ENCODE data around the gene DOCK6. TPM values are rescaled to one million over a fixed set of nuclear protein-coding genes. Genes with fewer than 3 reads are reported as not detected.

DOCK6 gene
- total RNA-seq, 2 experiments from 2014 or later: 6.1 to 7.1 TPM

DNA sequence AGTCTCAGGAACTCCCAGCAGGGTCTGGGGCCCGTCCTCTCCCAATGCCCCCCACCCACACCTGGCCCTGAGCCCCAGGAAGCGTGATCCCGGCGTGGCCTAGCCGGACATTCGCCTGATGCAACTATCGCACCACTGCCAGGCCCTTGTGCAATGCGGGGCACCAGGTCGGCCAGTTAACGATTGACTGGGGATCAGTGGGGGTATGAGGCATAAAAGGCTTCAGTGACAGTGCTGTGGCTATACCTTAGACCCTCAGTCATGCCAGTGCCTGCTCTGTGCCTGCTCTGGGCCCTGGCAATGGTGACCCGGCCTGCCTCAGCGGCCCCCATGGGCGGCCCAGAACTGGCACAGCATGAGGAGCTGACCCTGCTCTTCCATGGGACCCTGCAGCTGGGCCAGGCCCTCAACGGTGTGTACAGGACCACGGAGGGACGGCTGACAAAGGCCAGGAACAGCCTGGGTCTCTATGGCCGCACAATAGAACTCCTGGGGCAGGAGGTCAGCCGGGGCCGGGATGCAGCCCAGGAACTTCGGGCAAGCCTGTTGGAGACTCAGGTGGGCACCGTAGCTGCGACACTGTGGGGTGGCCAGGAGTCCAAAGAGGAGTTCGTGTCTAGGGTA lies 22.8 kb downstream of the DOCK6 start, which contains the start of gene ANGPTL8:
ANGPTL8 (plus strand) TSS at position 243 of the 624 bp plus-strand sequence; CDS start at position 262, 19 bp downstream.
- CTCF ChIA-PET: no interaction called here
- H3K36me3 Mint-ChIP-seq (ENCODE audit: low read depth): no peaks in the 10 kb centered on the region
- H3K4me1 Mint-ChIP-seq (ENCODE audit: low read depth): peaks cover 5% of the 10 kb centered on the region
- no peak for DNase-seq
- H3K27ac Mint-ChIP-seq: no peak within 1 kb of the TSS
- H3K9me3 Mint-ChIP-seq: peaks cover 9% of the 10 kb centered on the region
- H3K27me3 Mint-ChIP-seq (ENCODE audit: low read depth): peaks cover 9% of the 10 kb centered on the region
- no peak within 1 kb of the TSS for H3K4me3 Mint-ChIP-seq
- intact Hi-C loops (cut with micrococcal nuclease): no loop called here

DNA sequence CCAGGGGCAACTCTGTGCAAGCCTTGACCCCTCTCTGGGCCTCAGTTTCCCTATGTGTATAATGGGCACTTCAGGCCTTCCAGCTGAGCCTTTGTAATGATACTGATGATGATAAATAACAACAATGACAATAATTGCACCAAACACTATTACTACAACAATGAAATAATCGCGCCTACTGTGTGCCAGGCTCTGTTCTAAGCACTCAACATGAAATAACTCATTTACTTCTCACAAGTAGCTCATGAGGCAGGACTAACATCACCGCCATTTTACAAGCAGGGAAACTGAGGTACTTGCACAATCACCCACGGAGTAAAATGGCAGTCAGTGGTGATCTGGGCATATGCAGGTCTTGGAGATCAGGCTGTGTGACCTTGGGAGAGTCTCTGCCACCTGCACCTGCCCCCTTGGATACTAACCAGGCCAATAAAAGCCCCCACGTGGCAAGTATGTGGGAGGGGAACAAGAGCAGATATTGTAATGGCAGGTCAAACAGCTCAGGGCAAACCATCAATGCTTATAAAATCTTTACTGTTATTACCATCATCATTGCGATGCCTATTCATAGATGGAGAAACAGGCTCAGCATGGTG lies 23.4 kb downstream of the DOCK6 start:
- intact Hi-C loops (cut with micrococcal nuclease): no loop called here
- Mint-ChIP-seq H3K27me3 (ENCODE audit: low read depth) (peaks cover 9% of the 10 kb centered on the region), H3K27ac (no peak overlapping the region), H3K4me3 (no peak overlapping the region), H3K9me3 (peaks cover 9% of the 10 kb centered on the region), H3K36me3 (ENCODE audit: low read depth) (no peaks in the 10 kb centered on the region), H3K4me1 (ENCODE audit: low read depth) (peaks cover 5% of the 10 kb centered on the region)
- DNase-seq: no peak
- CTCF ChIA-PET: interaction anchor here (1.0 kb wide), 1 partner anchor 244 kb away, joined by 3 read pairs; no protein-coding TSS in a partner anchor

DNA sequence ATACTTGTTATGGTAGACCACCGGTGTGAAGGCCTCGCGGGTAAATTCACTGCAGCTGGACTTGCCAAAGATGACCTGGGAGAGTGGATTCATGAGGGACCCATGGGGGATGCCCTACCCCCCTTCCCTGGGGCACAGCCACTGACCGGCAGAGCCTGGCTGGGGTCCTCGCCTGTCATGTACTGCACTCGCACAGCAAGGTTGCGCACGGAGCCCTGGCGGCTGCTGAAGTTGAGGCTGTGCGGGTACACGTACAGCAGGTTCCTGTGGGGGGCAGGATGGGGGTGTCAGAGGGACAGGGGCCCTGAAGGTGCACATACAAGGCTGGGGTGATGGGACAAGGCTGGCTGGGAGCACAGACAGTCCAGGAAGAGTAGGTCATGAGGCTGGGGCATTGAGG lies 24.3 kb downstream of the DOCK6 start:
- Mint-ChIP-seq H3K9me3 (peaks cover 9% of the 10 kb centered on the region), H3K4me1 (ENCODE audit: low read depth) (no peaks in the 10 kb centered on the region), H3K27me3 (ENCODE audit: low read depth) (peaks cover 9% of the 10 kb centered on the region), H3K4me3 (no peak overlapping the region), H3K27ac (no peak overlapping the region), H3K36me3 (ENCODE audit: low read depth) (no peaks in the 10 kb centered on the region)
- intact Hi-C loops (cut with micrococcal nuclease): no loop called here
- DNase-seq: no peak
- CTCF ChIA-PET: interaction anchor here (1.0 kb wide), 1 partner anchor 245 kb away, joined by 3 read pairs; no protein-coding TSS in a partner anchor

DNA sequence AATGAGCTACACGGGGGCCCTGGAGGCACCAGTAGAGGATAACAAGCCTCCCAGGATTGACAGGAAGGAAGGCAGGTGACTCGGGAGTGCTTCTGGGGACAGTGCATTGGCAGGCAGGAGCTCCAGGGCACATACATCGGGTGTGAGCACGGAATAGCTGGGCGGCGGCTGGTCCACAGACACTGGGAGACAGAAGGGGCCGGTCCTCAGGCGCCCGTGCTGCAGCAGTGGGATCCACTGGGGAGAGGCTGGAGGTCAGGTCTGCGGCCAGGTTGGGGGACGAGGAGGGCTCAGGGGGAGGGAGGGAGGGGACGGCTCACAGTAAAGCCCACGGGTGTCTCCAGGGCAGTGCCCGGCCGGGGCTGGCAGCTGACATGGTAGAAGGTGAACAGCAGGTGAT lies 25.0 kb downstream of the DOCK6 start:
- H3K27ac Mint-ChIP-seq: no peak overlapping the region

DNA sequence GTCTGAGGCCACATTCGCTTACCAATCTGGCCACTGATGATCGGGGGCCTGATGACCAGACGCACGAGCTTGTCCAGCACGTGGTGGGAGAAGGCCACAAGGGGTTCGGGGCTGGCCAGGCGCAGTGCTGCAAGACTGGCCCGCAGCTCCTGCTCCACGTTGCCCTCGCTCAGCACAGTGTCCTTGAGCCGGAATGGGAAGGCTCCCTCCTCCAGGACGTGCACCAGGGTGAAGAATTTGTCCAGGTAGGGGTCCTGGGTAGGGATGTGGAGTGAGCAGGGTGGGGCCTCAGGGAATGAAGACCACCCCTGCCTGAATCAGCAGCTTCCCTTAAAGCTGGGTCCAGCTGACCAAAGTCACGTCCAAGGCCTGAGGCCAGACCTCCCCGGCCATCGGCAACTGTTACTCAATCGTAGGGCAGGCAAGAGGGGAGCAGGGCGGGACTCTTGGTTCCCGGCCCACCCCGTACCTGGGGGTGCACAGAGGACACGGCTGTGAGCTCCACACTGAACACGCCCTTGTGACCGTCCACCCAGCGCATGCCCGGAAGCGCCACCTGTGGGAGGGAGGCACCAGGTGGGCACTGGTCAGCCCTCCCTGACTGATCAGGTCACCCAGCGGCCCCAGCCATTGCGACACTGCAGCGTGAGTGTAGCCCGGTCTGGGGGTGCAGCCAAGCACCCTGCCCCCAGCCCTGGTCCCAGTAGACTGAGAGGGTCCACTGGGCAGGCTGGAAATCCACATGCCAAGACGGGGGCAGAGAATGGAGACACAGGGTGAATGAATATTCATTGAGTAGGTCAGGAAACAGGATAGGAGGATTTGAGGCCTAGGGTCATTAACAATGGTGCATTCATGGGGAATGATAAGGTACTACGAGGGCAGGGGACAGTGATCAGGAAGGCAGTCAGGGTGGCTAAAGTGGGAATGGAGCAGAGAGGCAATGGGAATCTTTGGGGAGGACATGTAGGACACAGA lies 25.7 kb downstream of the DOCK6 start:
- DNase-seq: no peak
- Mint-ChIP-seq H3K4me1 (ENCODE audit: low read depth) (no peaks in the 10 kb centered on the region), H3K27ac (no peak overlapping the region), H3K9me3 (peaks cover 9% of the 10 kb centered on the region), H3K36me3 (ENCODE audit: low read depth) (no peaks in the 10 kb centered on the region), H3K27me3 (ENCODE audit: low read depth) (peaks cover 4% of the 10 kb centered on the region), H3K4me3 (no peak overlapping the region)
- CTCF ChIA-PET: interaction anchor here (0.6 to 0.7 kb wide), 2 partner anchors 219 to 360 kb away, joined by 3 to 4 read pairs; no protein-coding TSS in a partner anchor
- intact Hi-C loops (cut with micrococcal nuclease): no loop called here

More for the DNA sequence above, 25.0 kb downstream of the DOCK6 start:
- H3K36me3 Mint-ChIP-seq (ENCODE audit: low read depth): no peaks in the 10 kb centered on the region
- H3K4me3 Mint-ChIP-seq: no peak overlapping the region
- intact Hi-C loops (cut with micrococcal nuclease): no loop called here
- H3K4me1 Mint-ChIP-seq (ENCODE audit: low read depth): no peaks in the 10 kb centered on the region
- peaks cover 6% of the 10 kb centered on the region for H3K27me3 Mint-ChIP-seq (ENCODE audit: low read depth)
- peaks cover 9% of the 10 kb centered on the region for H3K9me3 Mint-ChIP-seq
- CTCF ChIA-PET: interaction anchor here (0.6 kb wide), 1 partner anchor 359 kb away, joined by 4 read pairs; no protein-coding TSS in a partner anchor
- no peak for DNase-seq

DNA sequence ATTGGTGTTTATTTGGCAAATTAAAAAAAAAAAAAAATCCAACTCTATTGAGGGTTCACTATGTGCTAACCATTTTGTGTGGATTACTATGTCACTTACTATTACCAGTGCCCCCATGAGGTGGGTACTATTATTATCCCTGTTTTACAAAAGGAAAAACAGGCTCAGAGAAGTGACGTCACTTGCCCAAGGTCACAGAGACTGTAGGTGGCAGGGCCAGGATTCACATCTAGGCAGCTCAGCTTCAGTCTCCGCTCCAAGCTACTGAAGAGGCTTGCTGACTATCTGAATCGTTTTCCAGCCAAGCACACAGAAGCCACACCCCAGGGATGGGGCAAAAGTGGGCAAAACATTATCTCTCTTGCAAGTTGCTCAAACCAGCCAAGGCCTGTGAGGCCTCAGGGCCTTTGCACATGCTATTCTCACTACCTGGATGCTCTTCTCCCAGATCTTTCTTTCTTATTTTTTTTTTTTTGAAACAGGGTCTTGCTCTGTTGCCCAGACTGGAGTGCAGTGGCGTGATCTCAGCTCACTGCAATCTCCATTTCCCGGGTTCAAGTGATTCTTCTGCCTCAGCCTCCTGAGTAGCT lies 27.7 kb downstream of the DOCK6 start:
- Mint-ChIP-seq H3K4me3 (no peak overlapping the region), H3K27me3 (ENCODE audit: low read depth) (no peaks in the 10 kb centered on the region), H3K9me3 (peaks cover 9% of the 10 kb centered on the region), H3K36me3 (ENCODE audit: low read depth) (no peaks in the 10 kb centered on the region), H3K27ac (no peak overlapping the region), H3K4me1 (ENCODE audit: low read depth) (no peaks in the 10 kb centered on the region)
- CTCF ChIA-PET: interaction anchor here (0.6 to 1.1 kb wide), 3 partner anchors 9 to 185 kb away, joined by 3 read pairs; partner anchors contain the start of gene RGL3
- intact Hi-C loops (cut with micrococcal nuclease): no loop called here
- no peak for DNase-seq

DNA sequence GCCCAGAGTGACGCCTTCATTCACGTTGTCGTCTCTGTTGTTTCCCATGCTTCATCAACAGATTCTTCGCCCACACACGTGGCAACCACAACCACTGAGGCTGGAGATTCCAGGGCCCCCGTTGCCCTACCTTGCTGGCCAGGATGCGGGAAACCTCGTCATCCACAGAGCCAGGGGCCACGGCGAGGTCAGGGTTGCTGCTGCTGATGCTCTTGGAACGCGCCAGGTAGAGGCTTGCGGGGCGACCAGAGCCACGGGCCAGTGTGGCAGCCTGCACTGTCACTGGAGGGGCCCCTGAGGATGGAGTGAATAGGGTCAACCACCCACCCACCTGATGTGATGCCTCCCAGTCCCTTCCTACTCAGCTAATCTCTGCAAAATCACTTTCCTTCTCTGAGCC lies 29.3 kb downstream of the DOCK6 start:
- Mint-ChIP-seq H3K4me3 (no peak overlapping the region), H3K27me3 (ENCODE audit: low read depth) (no peaks in the 10 kb centered on the region), H3K9me3 (peaks cover 1% of the 10 kb centered on the region), H3K27ac (no peak overlapping the region), H3K4me1 (ENCODE audit: low read depth) (no peaks in the 10 kb centered on the region), H3K36me3 (ENCODE audit: low read depth) (no peaks in the 10 kb centered on the region)
- CTCF ChIA-PET: no interaction called here
- DNase-seq: no peak
- intact Hi-C loops (cut with micrococcal nuclease): no loop called here

DNA sequence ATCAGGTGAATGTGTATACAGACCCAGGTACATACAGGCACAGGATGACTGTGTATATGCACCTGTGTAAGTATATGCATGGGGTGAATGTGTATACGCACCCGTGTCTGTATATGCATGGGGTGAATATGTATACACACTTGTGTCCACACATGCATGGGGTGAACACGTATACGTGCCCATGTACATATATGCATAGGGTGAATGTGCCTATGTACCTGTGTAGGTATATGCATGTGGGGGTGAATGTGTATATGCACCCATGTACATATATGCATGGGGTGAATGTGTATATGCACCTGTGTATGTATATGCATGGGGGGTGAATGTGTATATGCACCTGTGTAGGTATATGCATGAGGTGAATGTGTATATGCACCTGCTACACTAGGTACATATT lies 29.8 kb downstream of the DOCK6 start:
- H3K27ac Mint-ChIP-seq: no peak overlapping the region
- H3K4me3 Mint-ChIP-seq: no peak overlapping the region
- intact Hi-C loops (cut with micrococcal nuclease): no loop called here
- no peaks in the 10 kb centered on the region for H3K4me1 Mint-ChIP-seq (ENCODE audit: low read depth)
- H3K36me3 Mint-ChIP-seq (ENCODE audit: low read depth): no peaks in the 10 kb centered on the region
- CTCF ChIA-PET: interaction anchor here (0.6 kb wide), 1 partner anchor 19 kb away, joined by 6 read pairs; no protein-coding TSS in a partner anchor
- H3K9me3 Mint-ChIP-seq: no peaks in the 10 kb centered on the region
- no peaks in the 10 kb centered on the region for H3K27me3 Mint-ChIP-seq (ENCODE audit: low read depth)
- DNase-seq: no peak

DNA sequence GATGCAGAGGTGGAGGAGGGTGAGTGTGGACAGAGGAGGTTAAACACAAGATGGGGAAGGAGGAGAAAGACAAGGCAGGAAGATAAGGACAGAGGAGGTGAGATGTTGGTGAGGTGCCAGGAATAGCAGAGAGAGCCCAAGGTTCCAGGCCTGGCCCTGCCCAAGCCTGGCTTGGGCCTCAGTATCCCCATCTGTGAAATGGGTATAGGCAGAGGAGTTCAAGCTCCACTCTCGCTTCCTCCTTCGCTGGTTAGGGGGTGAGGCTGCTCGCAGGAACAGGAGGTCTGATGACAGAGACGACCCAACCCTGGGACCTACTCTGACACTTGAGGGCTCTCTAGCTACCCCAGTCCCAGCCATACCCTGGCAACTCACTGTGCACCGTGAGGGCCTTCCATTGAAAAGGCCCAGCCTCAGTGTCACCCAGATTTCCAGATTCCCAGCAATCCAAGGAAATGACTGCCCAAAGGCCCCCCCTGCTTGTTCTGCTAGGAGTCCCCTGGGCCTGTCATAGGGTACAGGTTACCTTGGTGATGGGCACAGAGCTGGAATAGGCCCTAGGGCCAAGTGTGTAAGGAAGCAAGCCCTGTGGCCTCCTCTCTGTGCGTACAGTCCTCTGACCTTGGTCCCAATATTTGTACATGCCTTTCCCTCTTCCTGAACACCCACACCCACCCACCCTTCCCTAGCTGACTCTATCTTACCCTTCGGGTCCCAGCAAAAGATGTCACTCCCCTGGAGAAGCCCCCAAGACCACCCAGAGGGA lies 31.5 kb downstream of the DOCK6 start:
- Mint-ChIP-seq H3K4me1 (ENCODE audit: low read depth) (no peaks in the 10 kb centered on the region), H3K9me3 (no peaks in the 10 kb centered on the region), H3K4me3 (no peak overlapping the region), H3K27me3 (ENCODE audit: low read depth) (no peaks in the 10 kb centered on the region), H3K36me3 (ENCODE audit: low read depth) (no peaks in the 10 kb centered on the region), H3K27ac (no peak overlapping the region)
- intact Hi-C loops (cut with micrococcal nuclease): no loop called here
- no peak for DNase-seq
- CTCF ChIA-PET: interaction anchor here (0.5 kb wide), 1 partner anchor 909 kb away, joined by 3 read pairs; the partner anchor contains the start of gene ZNF20

DNA sequence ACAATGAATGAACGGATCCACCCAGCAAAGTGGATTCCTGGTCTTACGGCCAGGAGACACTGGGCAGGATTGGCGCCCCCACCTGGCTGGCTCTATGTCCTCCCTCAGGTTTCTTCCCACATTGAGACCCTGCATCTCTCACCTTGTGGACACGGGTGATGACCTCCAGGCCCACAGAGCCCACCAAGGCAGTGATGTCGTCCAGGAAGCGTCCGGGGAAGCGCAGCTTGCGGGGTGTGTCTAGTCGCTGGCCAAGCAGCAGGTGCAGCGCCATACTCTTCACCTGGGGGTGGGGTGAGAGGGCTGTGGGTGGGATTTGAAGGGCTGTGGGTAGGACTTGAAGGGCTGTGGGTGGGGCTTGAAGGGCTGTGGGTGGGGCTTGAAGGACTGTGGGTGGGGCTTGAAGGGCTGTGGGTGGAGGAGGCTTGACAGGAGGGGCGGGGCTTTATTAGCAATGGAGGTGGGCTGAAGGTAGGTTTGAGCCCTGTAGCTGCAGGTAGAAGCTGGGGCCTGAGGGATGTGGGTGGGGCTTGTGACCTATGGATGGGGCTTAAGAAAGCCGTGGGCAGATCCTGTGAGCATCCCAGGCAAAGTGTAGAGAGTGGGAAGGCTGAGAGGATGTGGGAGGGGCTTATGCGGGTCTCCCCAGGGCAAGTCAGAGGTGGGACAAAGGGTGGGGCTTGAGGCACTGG lies 35.0 kb downstream of the DOCK6 start:
- no peak for DNase-seq
- Mint-ChIP-seq H3K9me3 (peaks cover 1% of the 10 kb centered on the region), H3K4me1 (ENCODE audit: low read depth) (no peaks in the 10 kb centered on the region), H3K4me3 (no peak overlapping the region), H3K27ac (no peak overlapping the region), H3K36me3 (ENCODE audit: low read depth) (no peaks in the 10 kb centered on the region), H3K27me3 (ENCODE audit: low read depth) (no peaks in the 10 kb centered on the region)
- intact Hi-C loops (cut with micrococcal nuclease): no loop called here
- CTCF ChIA-PET: no interaction called here

DNA sequence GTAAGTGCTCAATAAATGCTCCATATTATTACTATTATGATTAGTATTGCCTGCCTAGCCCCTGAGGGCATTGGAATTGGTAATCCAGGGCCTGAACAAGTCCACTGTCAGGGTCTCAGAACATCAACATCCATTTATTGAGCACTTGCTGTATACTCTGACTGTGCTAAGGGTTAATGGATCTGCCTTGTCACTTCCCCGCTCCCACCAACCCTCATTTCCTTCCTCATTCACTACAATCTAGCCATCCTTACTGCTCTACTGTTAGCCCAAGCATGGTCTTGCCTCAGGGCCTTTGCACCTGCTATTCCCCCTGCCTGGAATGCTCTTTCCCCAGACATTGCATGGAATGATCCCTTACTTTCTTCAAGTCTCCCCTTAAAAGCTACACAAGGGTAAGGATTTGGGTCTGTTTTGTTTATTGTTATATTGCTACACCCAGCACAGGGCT lies 35.6 kb downstream of the DOCK6 start:
- no peaks in the 10 kb centered on the region for H3K27me3 Mint-ChIP-seq (ENCODE audit: low read depth)
- no peaks in the 10 kb centered on the region for H3K4me1 Mint-ChIP-seq (ENCODE audit: low read depth)
- CTCF ChIA-PET: interaction anchor here (0.5 kb wide), 1 partner anchor 259 kb away, joined by 4 read pairs; no protein-coding TSS in a partner anchor
- intact Hi-C loops (cut with micrococcal nuclease): no loop called here
- H3K4me3 Mint-ChIP-seq: no peak overlapping the region
- DNase-seq: no peak
- H3K27ac Mint-ChIP-seq: no peak overlapping the region
- H3K9me3 Mint-ChIP-seq: peaks cover 7% of the 10 kb centered on the region
- no peaks in the 10 kb centered on the region for H3K36me3 Mint-ChIP-seq (ENCODE audit: low read depth)

All from activated naive CD4-positive, alpha-beta T cell treated with anti-CD3 and anti-CD28 coated beads for 36 hours (primary cell).